Putamen (tissue), 1 donor: ENCODE data around the gene NCAPG2.
"Not testable (repeated sequence)": the region's sequence is repeated elsewhere in the genome, so short reads cannot be mapped to it uniquely, and the experiment has no call there.

Experiments
- DNase-seq: peaks from one replicate; pipeline ENCODE4 v3.0.0-alpha.2; 2016; ENCODE audit warnings: low spot score

NCAPG2 gene

GRCh38 chr7:158706710-158707590 is 2.3 kb upstream of the NCAPG2 start:
- DNase-seq = no peak

- no peak for DNase-seq
Observed at GRCh38 chr7:158706273-158706704, 1.7 kb upstream of the NCAPG2 start.

GRCh38 chr7:158705234-158705850 is 738 bp upstream of the NCAPG2 start:
- DNase-seq = peak; percentile 25

- DNase-seq = not testable (repeated sequence)
Observed at GRCh38 chr7:158703679-158704523, 703 bp downstream of the NCAPG2 start.

- no peak for DNase-seq
Observed at GRCh38 chr7:158702944-158703343, 1.7 kb downstream of the NCAPG2 start.

- DNase-seq = no peak
Observed at GRCh38 chr7:158702196-158702595, 2.4 kb downstream of the NCAPG2 start.

- no peak for DNase-seq
Observed at GRCh38 chr7:158700008-158700407, 4.6 kb downstream of the NCAPG2 start.

- DNase-seq = no peak
Observed at GRCh38 chr7:158699341-158699740, 5.3 kb downstream of the NCAPG2 start.

- DNase-seq = no peak
Observed at GRCh38 chr7:158698657-158699195, 5.9 kb downstream of the NCAPG2 start.

- not testable (repeated sequence) for DNase-seq
Observed at GRCh38 chr7:158697597-158697996, 7.0 kb downstream of the NCAPG2 start.

GRCh38 chr7:158695726-158696452 is 8.7 kb downstream of the NCAPG2 start:
- peak; percentile 78 for DNase-seq

- no peak for DNase-seq
Observed at GRCh38 chr7:158695056-158695455, 9.5 kb downstream of the NCAPG2 start.

GRCh38 chr7:158694650-158695049 is 10.0 kb downstream of the NCAPG2 start:
- no peak for DNase-seq

GRCh38 chr7:158689488-158689887 is 15.1 kb downstream of the NCAPG2 start:
- DNase-seq = no peak

- no peak for DNase-seq
Observed at GRCh38 chr7:158687406-158687805, 17.2 kb downstream of the NCAPG2 start.

- no peak for DNase-seq
Observed at GRCh38 chr7:158685693-158686092, 18.9 kb downstream of the NCAPG2 start.

- DNase-seq = no peak
Observed at GRCh38 chr7:158684329-158684728, 20.3 kb downstream of the NCAPG2 start.

GRCh38 chr7:158683541-158683940 is 21.1 kb downstream of the NCAPG2 start:
- no peak for DNase-seq

GRCh38 chr7:158682456-158682855 is 22.1 kb downstream of the NCAPG2 start:
- DNase-seq = no peak

GRCh38 chr7:158680754-158681153 is 23.9 kb downstream of the NCAPG2 start:
- DNase-seq = no peak

GRCh38 chr7:158676906-158677305 is 27.7 kb downstream of the NCAPG2 start:
- no peak for DNase-seq
